Measurements from ENCODE around the gene SMAD6.

The SMAD6 gene

GRCh38 chr15:66788024-66788423, 86.0 kb downstream of the SMAD6 start:
- Histone ChIP-seq H3K4me1 (ENCODE audit: control insufficient read depth, insufficient read depth, low read length) (no peaks in the 10 kb centered on the region), H3K27ac (ENCODE audit: extremely low read depth, low read depth, low read length) (no peak overlapping the region), H3K36me3 (ENCODE audit: control insufficient read depth in 2 of 2, insufficient read depth in 1 of 2, low read length in 2 of 2) (peaks cover 0 to 9% of the 10 kb centered on the region in 2 experiments; a peak in 2 of 3 replicates), H3K9me3 (ENCODE audit: control insufficient read depth, insufficient read depth, low read depth, low read length) (no peaks in the 10 kb centered on the region), H3K4me3 (ENCODE audit: low read depth, low read length) (no peak overlapping the region)
- ChIA-PET POLR2A (no interaction called here), CTCF (interaction anchor here (4.1 to 5.5 kb wide), 2 partner anchors 10 to 63 kb away, joined by 32 to 84 read pairs; no protein-coding TSS in a partner anchor)
- TF ChIP-seq ZNF629 (tag by site-specific recombination; IDR thresholded peaks at IDR 0.05) (no peak), ZNF580 (tag by site-specific recombination; IDR thresholded peaks at IDR 0.05) (no peak), ZNF701 (tag by site-specific recombination; IDR thresholded peaks at IDR 0.05) (no peak), ZNF596 (tag by site-specific recombination; IDR thresholded peaks at IDR 0.05) (no peak), ZBTB10 (tag by site-specific recombination; IDR thresholded peaks at IDR 0.05) (no peak), ZBTB6 (tag by site-specific recombination; IDR thresholded peaks at IDR 0.05) (no peak), ZNF433 (tag by site-specific recombination; IDR thresholded peaks at IDR 0.05; ENCODE audit: low read depth) (no peak), BCL6B (tag by site-specific recombination; IDR thresholded peaks at IDR 0.05) (no peak), SP3 (tag by site-specific recombination; IDR thresholded peaks at IDR 0.05) (no peak), ZFP3 (tag by site-specific recombination; IDR thresholded peaks at IDR 0.05; ENCODE audit: low read depth) (no peak), ZFHX2 (tag by site-specific recombination; conservative IDR thresholded peaks at IDR 0.05) (no peak)

- no peaks in the 10 kb centered on the region for H3K4me1 ChIP-seq (ENCODE audit: control insufficient read depth, insufficient read depth, low read length)
- no peaks in the 10 kb centered on the region for H3K9me3 ChIP-seq (ENCODE audit: control insufficient read depth, insufficient read depth, low read depth, low read length)
- H3K36me3 ChIP-seq (ENCODE audit: control insufficient read depth in 2 of 2, insufficient read depth in 1 of 2, low read length in 2 of 2): no peaks in the 10 kb centered on the region
- no peak overlapping the region for H3K4me3 ChIP-seq (ENCODE audit: low read depth, low read length)
- no peak overlapping the region for H3K27ac ChIP-seq (ENCODE audit: extremely low read depth, low read depth, low read length)
- POLR2A ChIA-PET: interaction anchor here (0.5 to 1.1 kb wide), 5 partner anchors 9 to 87 kb away, joined by 3 to 4 read pairs (median 3); partner anchors contain the start of gene SMAD6
- CTCF ChIA-PET: interaction anchor here (0.6 to 5.5 kb wide), 18 partner anchors 9 to 289 kb away, joined by 3 to 84 read pairs (median 3); no protein-coding TSS in a partner anchor
- TF ChIP-seq ZNF670 (tag by site-specific recombination; IDR thresholded peaks at IDR 0.05; ENCODE audit: low read depth) (no peak), ZNF26 (tag by site-specific recombination; IDR thresholded peaks at IDR 0.05) (no peak), ZNF639 (tag by site-specific recombination; IDR thresholded peaks at IDR 0.05) (no peak), ZSCAN30 (tag by site-specific recombination; IDR thresholded peaks at IDR 0.05) (0 out of 2 replicates have a peak, but pooled peaks have one; percentile 43), ZNF830 (tag by site-specific recombination; IDR thresholded peaks at IDR 0.05; ENCODE audit: low read depth) (no peak), CTCF (tag by site-specific recombination; IDR thresholded peaks at IDR 0.05) (peak; percentile 56)
These were observed 87.3 kb downstream of the SMAD6 start for GRCh38 chr15:66789029-66790025.
